MM.1S (cell line): ENCODE measurements around the gene SLIT1.

Experiments used
- DNase-seq: peaks from one replicate; pipeline ENCODE4 v3.0.0-alpha.2; 2015
- H2AFZ ChIP-seq: fragments of 300-600 bp; sonication (generic); 2 replicates; pipeline ENCODE4 v1.6.0; 2016; ENCODE audit warnings: antibody characterized with exemption, low read length
- H3F3A ChIP-seq: fragments of 300-600 bp; sonication (generic); 2 replicates; pipeline ENCODE4 v1.6.1; 2016; ENCODE audit warnings: mild to moderate bottlenecking, antibody characterized with exemption, low read length, moderate library complexity, mixed read lengths; ENCODE audit not compliant: insufficient read depth
- H3K27ac ChIP-seq: fragments of 300-600 bp; sonication (generic); 2 replicates; pipeline ENCODE4 v1.5.1; 2016; ENCODE audit warnings: mild to moderate bottlenecking, low read length
- H3K27me3 ChIP-seq: fragments of 300-600 bp; sonication (generic); replicated peaks from 2 replicates; pipeline ENCODE4 v1.6.0; 2016; ENCODE audit warnings: low read length; ENCODE audit not compliant: insufficient read depth
- H3K36me3 ChIP-seq: fragments of 300-600 bp; sonication (generic); replicated peaks from 2 replicates; pipeline ENCODE4 v1.6.1; 2016; ENCODE audit warnings: mild to moderate bottlenecking, low read length, mixed read lengths; ENCODE audit not compliant: insufficient read depth
- H3K4me1 ChIP-seq: fragments of 300-600 bp; sonication (generic); 2 replicates; pipeline ENCODE4 v1.6.1; 2016; ENCODE audit warnings: low read length, mixed read lengths
- H3K4me2 ChIP-seq: fragments of 300-600 bp; sonication (generic); 2 replicates; pipeline ENCODE4 v1.6.0; 2016; ENCODE audit warnings: low read depth, low read length
- H3K4me3 ChIP-seq: fragments of 300-600 bp; sonication (generic); 2 replicates; pipeline ENCODE4 v1.5.1; 2016; ENCODE audit warnings: low read length, mixed read lengths
- H3K79me2 ChIP-seq: fragments of 300-600 bp; sonication (generic); 2 replicates; pipeline ENCODE4 v1.6.1; 2016; ENCODE audit warnings: mixed run types, low read length, mixed read lengths
- H3K9ac ChIP-seq: fragments of 300-600 bp; sonication (generic); 2 replicates; pipeline ENCODE4 v1.6.1; 2016; ENCODE audit warnings: low read length, mixed read lengths
- H3K9me2 ChIP-seq: fragments of 300-600 bp; sonication (generic); replicated peaks from 2 replicates; pipeline ENCODE4 v1.6.1; 2016; ENCODE audit warnings: mild to moderate bottlenecking, low read length, mixed read lengths; ENCODE audit not compliant: insufficient read depth
- H3K9me3 ChIP-seq: fragments of 300-600 bp; sonication (generic); replicated peaks from 2 replicates; pipeline ENCODE4 v1.6.1; 2016; ENCODE audit warnings: mild to moderate bottlenecking, low read length, mixed read lengths; ENCODE audit not compliant: insufficient read depth
- H4K20me1 ChIP-seq: fragments of 300-600 bp; sonication (generic); 2 replicates; pipeline ENCODE4 v1.6.1; 2016; ENCODE audit warnings: mild to moderate bottlenecking, low read length, moderate library complexity, mixed read lengths; ENCODE audit not compliant: insufficient read depth
- EZH2 ChIP-seq: fragments of 300-600 bp; sonication (generic); optimal IDR thresholded peaks from 2 replicates; pipeline ENCODE3; 2017; ENCODE audit warnings: low read depth, mild to moderate bottlenecking, antibody characterized with exemption, low read length, mixed read lengths
- EZH2phosphoT487 ChIP-seq: fragments of 300-600 bp; sonication (generic); IDR thresholded peaks from 2 replicates; pipeline ENCODE4 v1.6.1; 2018; ENCODE audit warnings: antibody characterized with exemption, low read length
- TF ChIP-seq, protein P1 (sequence below): fragments of 300-600 bp; sonication (generic); IDR thresholded peaks from 2 replicates; pipeline ENCODE4 v1.5.1; 2016; ENCODE audit warnings: antibody characterized with exemption, low read length, mixed read lengths

SLIT1 gene

DNA sequence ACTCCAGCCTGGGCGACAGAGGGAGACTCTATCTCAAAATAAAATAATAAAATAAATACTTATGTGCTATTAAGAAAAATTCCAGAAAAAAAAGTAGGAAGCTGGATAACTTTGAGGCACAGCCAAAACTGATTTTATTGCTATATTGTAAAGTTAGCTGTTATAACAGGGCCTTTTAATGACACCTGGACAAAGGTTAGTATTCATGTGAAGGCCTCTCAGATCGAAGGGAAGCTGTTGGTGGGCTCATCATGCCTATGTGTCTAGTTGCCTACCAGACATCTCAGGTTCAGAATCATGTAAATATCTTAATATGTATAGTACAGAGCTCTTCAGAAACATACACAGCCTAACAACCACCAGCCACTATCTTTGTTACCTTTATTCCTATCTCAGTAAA, 210.6 kb downstream of the SLIT1 start:
- no peaks in the 10 kb centered on the region for H3K9me2 ChIP-seq
- H3K4me1 ChIP-seq = peaks cover 22% of the 10 kb centered on the region
- no peak overlapping the region for H2AFZ ChIP-seq
- no peaks in the 10 kb centered on the region for H3K9me3 ChIP-seq
- no peaks in the 10 kb centered on the region for H3K36me3 ChIP-seq
- H3K27me3 ChIP-seq = no peaks in the 10 kb centered on the region
- no peak overlapping the region for H3K4me3 ChIP-seq
- H3K27ac ChIP-seq = no peak overlapping the region
- no peak overlapping the region for H3K9ac ChIP-seq
- no peak overlapping the region for H3K4me2 ChIP-seq
- no peaks in the 10 kb centered on the region; the same call in 1 of the 2 replicates for H4K20me1 ChIP-seq
- TF ChIP-seq EZH2 = no peak
- no peak for TF ChIP-seq EZH2phosphoT487
- TF ChIP-seq, protein P1, sequence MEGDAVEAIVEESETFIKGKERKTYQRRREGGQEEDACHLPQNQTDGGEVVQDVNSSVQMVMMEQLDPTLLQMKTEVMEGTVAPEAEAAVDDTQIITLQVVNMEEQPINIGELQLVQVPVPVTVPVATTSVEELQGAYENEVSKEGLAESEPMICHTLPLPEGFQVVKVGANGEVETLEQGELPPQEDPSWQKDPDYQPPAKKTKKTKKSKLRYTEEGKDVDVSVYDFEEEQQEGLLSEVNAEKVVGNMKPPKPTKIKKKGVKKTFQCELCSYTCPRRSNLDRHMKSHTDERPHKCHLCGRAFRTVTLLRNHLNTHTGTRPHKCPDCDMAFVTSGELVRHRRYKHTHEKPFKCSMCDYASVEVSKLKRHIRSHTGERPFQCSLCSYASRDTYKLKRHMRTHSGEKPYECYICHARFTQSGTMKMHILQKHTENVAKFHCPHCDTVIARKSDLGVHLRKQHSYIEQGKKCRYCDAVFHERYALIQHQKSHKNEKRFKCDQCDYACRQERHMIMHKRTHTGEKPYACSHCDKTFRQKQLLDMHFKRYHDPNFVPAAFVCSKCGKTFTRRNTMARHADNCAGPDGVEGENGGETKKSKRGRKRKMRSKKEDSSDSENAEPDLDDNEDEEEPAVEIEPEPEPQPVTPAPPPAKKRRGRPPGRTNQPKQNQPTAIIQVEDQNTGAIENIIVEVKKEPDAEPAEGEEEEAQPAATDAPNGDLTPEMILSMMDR = no peak
- no peak for DNase-seq
- peaks cover 16% of the 10 kb centered on the region for H3F3A ChIP-seq
- H3K79me2 ChIP-seq = no peaks in the 10 kb centered on the region

DNA sequence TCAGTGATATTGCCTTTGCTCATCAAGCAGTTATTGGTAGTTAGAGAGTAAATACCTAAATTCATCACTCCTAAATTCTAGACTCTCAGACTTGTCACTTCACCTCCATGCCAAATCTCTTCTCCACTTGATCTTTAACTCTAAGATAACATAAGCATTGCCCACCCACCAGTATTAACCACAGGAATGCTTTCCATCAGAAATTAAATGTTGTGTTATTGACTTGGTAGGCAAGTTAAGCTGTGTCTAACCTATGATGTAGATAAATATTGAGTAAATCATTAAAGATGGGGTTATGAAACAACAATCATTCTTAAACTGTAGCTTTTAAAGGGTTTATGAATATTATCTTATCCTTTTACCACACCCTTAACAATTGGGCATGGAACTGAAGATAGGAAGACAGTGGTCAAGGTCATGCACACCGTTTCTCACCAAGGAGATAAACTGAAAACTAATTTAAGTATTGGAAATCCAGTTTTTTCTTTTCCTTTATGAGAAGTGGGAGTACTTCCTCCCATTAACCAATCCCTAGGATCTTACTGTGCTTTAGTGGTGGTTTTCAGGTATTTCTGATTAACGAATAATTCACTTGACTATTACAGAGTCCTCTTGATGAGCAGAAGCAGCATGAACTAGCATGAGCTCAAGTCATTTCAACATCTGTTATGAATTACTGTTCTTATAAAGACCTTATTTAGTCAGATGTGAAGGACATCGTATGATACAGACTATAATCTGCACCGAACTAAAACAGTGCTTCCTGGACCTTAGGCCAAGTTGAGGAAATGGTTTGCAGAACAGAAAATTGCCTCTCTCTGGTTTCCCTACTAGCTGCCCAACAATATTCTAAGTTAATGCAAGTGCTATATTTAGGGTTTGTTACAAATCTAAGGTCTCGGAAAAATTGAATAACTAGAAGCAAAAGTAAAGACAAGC, 211.7 kb downstream of the SLIT1 start:
- Histone ChIP-seq H3K79me2 (no peaks in the 10 kb centered on the region), H3K9me3 (no peaks in the 10 kb centered on the region), H3K4me3 (no peak overlapping the region), H3K36me3 (no peaks in the 10 kb centered on the region), H3K27ac (no peak overlapping the region), H3F3A (peaks cover 16% of the 10 kb centered on the region), H3K9me2 (no peaks in the 10 kb centered on the region), H3K27me3 (no peaks in the 10 kb centered on the region), H3K9ac (no peak overlapping the region), H3K4me1 (peaks cover 20% of the 10 kb centered on the region), H3K4me2 (no peak overlapping the region), H4K20me1 (no peaks in the 10 kb centered on the region; the same call in 1 of the 2 replicates), H2AFZ (no peak overlapping the region)
- DNase-seq = no peak
- no peak for TF ChIP-seq EZH2
- TF ChIP-seq EZH2phosphoT487 = no peak
- TF ChIP-seq, protein P1 = no peak

DNA sequence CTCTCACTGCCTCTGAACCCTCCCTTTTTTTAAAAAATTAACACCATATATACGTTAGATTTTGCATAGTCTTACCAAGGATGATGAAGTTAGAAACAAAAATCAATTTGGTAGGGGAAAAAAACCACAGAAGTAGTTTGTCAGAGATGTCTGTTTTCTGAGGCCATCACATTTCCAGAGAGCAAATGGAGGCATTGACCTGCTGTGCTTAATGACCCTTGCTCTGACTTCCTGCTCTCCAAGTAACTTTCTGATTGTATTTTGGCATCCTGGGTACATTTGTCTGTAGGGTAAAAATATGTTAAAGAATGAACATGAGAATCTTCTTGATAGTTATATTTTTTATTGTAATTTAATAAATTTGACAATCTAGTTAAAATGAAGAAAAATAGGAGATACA, 213.5 kb downstream of the SLIT1 start:
- TF ChIP-seq, protein P1 = no peak
- Histone ChIP-seq H3F3A (no peaks in the 10 kb centered on the region), H3K4me2 (no peak overlapping the region), H4K20me1 (no peaks in the 10 kb centered on the region; the same call in 1 of the 2 replicates), H3K27me3 (no peaks in the 10 kb centered on the region), H2AFZ (no peak overlapping the region), H3K9me3 (no peaks in the 10 kb centered on the region), H3K9me2 (no peaks in the 10 kb centered on the region), H3K4me1 (0 out of 2 replicates have a peak, but pooled peaks cover 2% of the 10 kb centered on the region), H3K36me3 (no peaks in the 10 kb centered on the region), H3K79me2 (no peaks in the 10 kb centered on the region), H3K9ac (no peak overlapping the region), H3K27ac (no peak overlapping the region), H3K4me3 (no peak overlapping the region)
- DNase-seq = no peak
